Liver (tissue), 9 donors: Measurements from ENCODE around the gene MYO9B. TPM values are rescaled to one million over a fixed set of nuclear protein-coding genes. Genes with fewer than 3 reads are reported as not detected.

ENCODE experiments used
- DNase-seq: peaks from one replicate; pipeline ENCODE4 v3.0.0-alpha.2; 2017; ENCODE audit warnings: low spot score
- H3K27ac ChIP-seq, 2 donors: one replicate each; pipeline ENCODE4 v1.7.0; 2013; ENCODE audit warnings: inconsistent platforms in 2 of 2, low read length in 2 of 2, control low read depth in 1 of 2, low read depth in 1 of 2, mild to moderate bottlenecking in 1 of 2
- H3K27me3 ChIP-seq, 4 donors: one replicate each; pipeline versions ENCODE4 v1.6.1 to v1.7.0; 2013; ENCODE audit warnings: low read length in 3 of 4, inconsistent platforms in 1 of 4, mild to moderate bottlenecking in 1 of 4, moderate library complexity in 1 of 4; ENCODE audit not compliant: control insufficient read depth in 4 of 4, insufficient read depth in 4 of 4
- H3K36me3 ChIP-seq, 4 donors: one replicate each; pipeline versions ENCODE4 v1.6.1 to v1.7.0; 2013; ENCODE audit warnings: low read length in 3 of 4, mild to moderate bottlenecking in 3 of 4, low read depth in 1 of 4, moderate library complexity in 1 of 4; ENCODE audit not compliant: control insufficient read depth in 4 of 4, insufficient read depth in 3 of 4
- H3K4me1 ChIP-seq, 4 donors: one replicate each; pipeline versions ENCODE4 v1.6.1 to v1.7.0; 2013; ENCODE audit warnings: low read length in 3 of 4, mild to moderate bottlenecking in 3 of 4, moderate library complexity in 1 of 4; ENCODE audit not compliant: control insufficient read depth in 4 of 4, insufficient read depth in 4 of 4
- H3K4me3 ChIP-seq, 3 donors: one replicate each; pipeline versions ENCODE4 v1.6.1 to v1.7.0; 2013; ENCODE audit warnings: low read length in 3 of 3, control low read depth in 1 of 3, low read depth in 1 of 3, mild to moderate bottlenecking in 1 of 3
- H3K9ac ChIP-seq, 2 donors: one replicate each; pipeline ENCODE4 v1.7.0; 2013; ENCODE audit warnings: low read length in 2 of 2, mild to moderate bottlenecking in 2 of 2, moderate library complexity in 2 of 2, control low read depth in 1 of 2, low read depth in 1 of 2
- H3K9me3 ChIP-seq, 4 donors: one replicate each; pipeline versions ENCODE4 v1.6.1 to v1.7.0; 2013; ENCODE audit warnings: low read length in 3 of 4; ENCODE audit not compliant: control insufficient read depth in 4 of 4
- ATF3 ChIP-seq: IDR thresholded peaks from 2 replicates; pipeline ENCODE4 v1.6.1; 2016; ENCODE audit warnings: antibody characterized with exemption
- CTCF ChIP-seq: fragments of 150-350 bp; IDR thresholded peaks from 2 replicates; pipeline ENCODE4 v1.5.1; 2017; ENCODE audit warnings: improper control_type of control experiment, low read depth, low read length; ENCODE audit not compliant: missing input control
- EGR1 ChIP-seq, 2 donors: IDR thresholded peaks; 2 replicates each; pipeline ENCODE4 v1.6.1; 2016 to 2018; ENCODE audit warnings: antibody characterized with exemption in 2 of 2, low read depth in 2 of 2
- FOXA1 ChIP-seq: IDR thresholded peaks from 2 replicates; pipeline ENCODE4 v1.6.1; 2016; ENCODE audit warnings: antibody characterized with exemption
- FOXA2 ChIP-seq: IDR thresholded peaks from 2 replicates; pipeline ENCODE4 v1.6.1; 2016; ENCODE audit warnings: antibody characterized with exemption
- HNF4A ChIP-seq, 2 donors: conservative IDR thresholded peaks; 2 replicates each; pipeline ENCODE4 v1.6.1; 2016; ENCODE audit warnings: antibody characterized with exemption in 2 of 2, mild to moderate bottlenecking in 2 of 2
- HNF4G ChIP-seq: IDR thresholded peaks from 2 replicates; pipeline ENCODE4 v1.6.1; 2016; ENCODE audit warnings: antibody characterized with exemption
- MAX ChIP-seq: IDR thresholded peaks from 2 replicates; pipeline ENCODE4 v1.6.1; 2016; ENCODE audit warnings: antibody characterized with exemption
- NR2F2 ChIP-seq: IDR thresholded peaks from 2 replicates; pipeline ENCODE4 v1.6.1; 2016; ENCODE audit warnings: antibody characterized with exemption
- RAD21 ChIP-seq, 2 donors: IDR thresholded peaks; 2 replicates each; pipeline ENCODE4 v1.6.1; 2016; ENCODE audit warnings: antibody characterized with exemption in 2 of 2, mild to moderate bottlenecking in 2 of 2
- RXRA ChIP-seq, 2 donors: IDR thresholded peaks; 2 replicates each; pipeline ENCODE4 v1.6.1; 2017 to 2018; ENCODE audit warnings: antibody characterized with exemption in 2 of 2, mild to moderate bottlenecking in 1 of 2
- SP1 ChIP-seq: IDR thresholded peaks from 2 replicates; pipeline ENCODE4 v1.6.1; 2018; ENCODE audit warnings: antibody characterized with exemption, mild to moderate bottlenecking
- TAF1 ChIP-seq: conservative IDR thresholded peaks from 2 replicates; pipeline ENCODE4 v1.6.1; 2016; ENCODE audit warnings: antibody characterized with exemption, mild to moderate bottlenecking
- WGBS: extraction: QIAGEN DNeasy Blood & Tissue Kit; methylation state at CpG from one replicate; pipeline ENCODE4 v1.1.7; 2013; 5-methylcytosine and 5-hydroxymethylcytosine counted together
- polyA plus RNA-seq, 2 donors: library from polyadenylated mRNA; stranded (reverse) in 1 of 2; unstranded in 1 of 2; fragments of 200-250 nt in 1 of 2; fragments of >200 nt in 1 of 2; fragmentation: Nextera tagmentation in 1 of 2; extraction: Ambion mirVana in 1 of 2; gene quantifications; one replicate each; pipeline versions ENCODE4 v1.2.1 to v1.2.3, GENCODE V29; 2013 to 2015
- total RNA-seq, 2 donors: library from RNA; depleted of rRNA; stranded (reverse); fragments of >200 nt; gene quantifications; one replicate each; pipeline ENCODE4 v1.2.3, GENCODE V29; 2014
- TF ChIP-seq, protein P1 (sequence below): IDR thresholded peaks from 2 replicates; pipeline ENCODE4 v1.6.1; 2016; ENCODE audit warnings: antibody characterized with exemption, mild to moderate bottlenecking
- donor health status: healthy.
- donor health status: healthy.
- donor health status: healthy.
- donor health status: healthy.
- donor health status: healthy.

MYO9B gene
- total and polyA plus RNA-seq, 4 donors: 9.1 to 32.5 (median 21.0) TPM

DNA sequence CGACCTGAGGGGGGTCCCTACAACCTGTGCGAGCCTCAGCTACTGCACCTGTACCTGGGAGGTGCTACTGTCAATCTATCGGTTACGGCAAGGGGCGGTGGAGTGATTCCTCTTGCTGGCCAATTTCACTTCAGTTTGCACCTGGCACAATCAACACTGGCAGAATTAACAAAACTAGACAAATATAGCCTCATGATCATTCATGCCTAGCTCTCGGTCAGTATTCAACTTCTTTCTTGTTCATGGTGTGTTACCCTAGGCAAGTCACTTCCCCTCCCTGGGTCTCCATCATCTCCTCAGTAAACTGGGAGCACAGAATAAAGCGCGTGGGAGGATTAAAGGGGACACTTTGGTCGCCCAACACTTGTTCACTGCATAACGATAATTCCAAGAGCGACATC lies 943 bp upstream of the MYO9B start (continued):
- TF ChIP-seq CTCF (no peak), EGR1 (IDR thresholded peaks at IDR 0.05; ENCODE audit: low read depth in 2 of 2) (no peak), RXRA (IDR thresholded peaks at IDR 0.05) (no peak), TAF1 (no peak), FOXA2 (no peak)

GRCh38 chr19:17075864-17076542 lies 426 bp downstream of the MYO9B start:
- H3K4me3 ChIP-seq: peak overlapping the region; percentile 70 to 88 (median 78)
- H3K27ac ChIP-seq: peak overlapping the region; percentile 77 to 80
- peak; percentile 47 for DNase-seq
- H3K9me3 ChIP-seq: no peaks in the 10 kb centered on the region
- H3K36me3 ChIP-seq: peaks cover 0 to 2% (median 0%) of the 10 kb centered on the region in 4 donors
- H3K9ac ChIP-seq: peak overlapping the region in 1 of 2 donors; percentile 47
- no peak for TF ChIP-seq CTCF
- TF ChIP-seq EGR1 (IDR thresholded peaks at IDR 0.05; ENCODE audit: low read depth in 2 of 2): no peak
- no peaks in the 10 kb centered on the region for H3K27me3 ChIP-seq
- peaks cover 3 to 43% (median 33%) of the 10 kb centered on the region in 4 donors for H3K4me1 ChIP-seq
- WGBS: under 1% methylated on average over 43 of the region's 43 CpGs

- Histone ChIP-seq H3K36me3 (peaks cover 0 to 2% (median 0%) of the 10 kb centered on the region in 4 donors), H3K9me3 (no peaks in the 10 kb centered on the region), H3K27ac (peak overlapping the region; percentile 1 to 80), H3K27me3 (no peaks in the 10 kb centered on the region), H3K9ac (peak overlapping the region in 1 of 2 donors; percentile 47), H3K4me1 (peaks cover 3 to 43% (median 31%) of the 10 kb centered on the region in 4 donors), H3K4me3 (peak overlapping the region; percentile 70 to 88 (median 78))
- TF ChIP-seq HNF4G: no peak
- TF ChIP-seq ATF3: no peak
- TF ChIP-seq RAD21 (IDR thresholded peaks at IDR 0.05): no peak
- TF ChIP-seq, protein P1, sequence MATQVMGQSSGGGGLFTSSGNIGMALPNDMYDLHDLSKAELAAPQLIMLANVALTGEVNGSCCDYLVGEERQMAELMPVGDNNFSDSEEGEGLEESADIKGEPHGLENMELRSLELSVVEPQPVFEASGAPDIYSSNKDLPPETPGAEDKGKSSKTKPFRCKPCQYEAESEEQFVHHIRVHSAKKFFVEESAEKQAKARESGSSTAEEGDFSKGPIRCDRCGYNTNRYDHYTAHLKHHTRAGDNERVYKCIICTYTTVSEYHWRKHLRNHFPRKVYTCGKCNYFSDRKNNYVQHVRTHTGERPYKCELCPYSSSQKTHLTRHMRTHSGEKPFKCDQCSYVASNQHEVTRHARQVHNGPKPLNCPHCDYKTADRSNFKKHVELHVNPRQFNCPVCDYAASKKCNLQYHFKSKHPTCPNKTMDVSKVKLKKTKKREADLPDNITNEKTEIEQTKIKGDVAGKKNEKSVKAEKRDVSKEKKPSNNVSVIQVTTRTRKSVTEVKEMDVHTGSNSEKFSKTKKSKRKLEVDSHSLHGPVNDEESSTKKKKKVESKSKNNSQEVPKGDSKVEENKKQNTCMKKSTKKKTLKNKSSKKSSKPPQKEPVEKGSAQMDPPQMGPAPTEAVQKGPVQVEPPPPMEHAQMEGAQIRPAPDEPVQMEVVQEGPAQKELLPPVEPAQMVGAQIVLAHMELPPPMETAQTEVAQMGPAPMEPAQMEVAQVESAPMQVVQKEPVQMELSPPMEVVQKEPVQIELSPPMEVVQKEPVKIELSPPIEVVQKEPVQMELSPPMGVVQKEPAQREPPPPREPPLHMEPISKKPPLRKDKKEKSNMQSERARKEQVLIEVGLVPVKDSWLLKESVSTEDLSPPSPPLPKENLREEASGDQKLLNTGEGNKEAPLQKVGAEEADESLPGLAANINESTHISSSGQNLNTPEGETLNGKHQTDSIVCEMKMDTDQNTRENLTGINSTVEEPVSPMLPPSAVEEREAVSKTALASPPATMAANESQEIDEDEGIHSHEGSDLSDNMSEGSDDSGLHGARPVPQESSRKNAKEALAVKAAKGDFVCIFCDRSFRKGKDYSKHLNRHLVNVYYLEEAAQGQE: no peak
- no peak for TF ChIP-seq MAX
- TF ChIP-seq NR2F2: no peak
- TF ChIP-seq HNF4A (conservative IDR thresholded peaks at IDR 0.05): no peak
- no peak for TF ChIP-seq SP1
- no peak for TF ChIP-seq FOXA1
- no peak for TF ChIP-seq EGR1 (IDR thresholded peaks at IDR 0.05; ENCODE audit: low read depth in 2 of 2)
- 27% methylated on average over 12 of the region's 12 CpGs for WGBS
- DNase-seq: no peak
Measured at GRCh38 chr19:17076543-17076991, 990 bp downstream of the MYO9B start.
